Activated naive CD8-positive, alpha-beta T cell (primary cell): ENCODE results near the gene FAM229B.
A peak's percentile ranks its signal among the peaks of the same experiment; 100 is the strongest.
"Not testable (repeated sequence)": the region's sequence is repeated elsewhere in the genome, so short reads cannot be mapped to it uniquely, and the experiment has no call there.

Experiments used
- H3K27ac Mint-ChIP-seq: one replicate; pipeline ENCODE4 v1.8.0; 2021; ENCODE audit warnings: mixed read lengths
- H3K27me3 Mint-ChIP-seq: one replicate; pipeline ENCODE4 v1.8.0; 2021; ENCODE audit warnings: mixed read lengths
- H3K36me3 Mint-ChIP-seq: one replicate; pipeline ENCODE4 v1.8.0; 2021; ENCODE audit warnings: mixed read lengths
- H3K4me1 Mint-ChIP-seq: one replicate; pipeline ENCODE4 v1.8.0; 2021; ENCODE audit warnings: low read depth, mixed read lengths
- H3K4me3 Mint-ChIP-seq: one replicate; pipeline ENCODE4 v1.8.0; 2021; ENCODE audit warnings: mild to moderate bottlenecking, mixed read lengths
- H3K9me3 Mint-ChIP-seq: one replicate; pipeline ENCODE4 v1.8.0; 2021; ENCODE audit warnings: low read depth, mixed read lengths

FAM229B gene

DNA sequence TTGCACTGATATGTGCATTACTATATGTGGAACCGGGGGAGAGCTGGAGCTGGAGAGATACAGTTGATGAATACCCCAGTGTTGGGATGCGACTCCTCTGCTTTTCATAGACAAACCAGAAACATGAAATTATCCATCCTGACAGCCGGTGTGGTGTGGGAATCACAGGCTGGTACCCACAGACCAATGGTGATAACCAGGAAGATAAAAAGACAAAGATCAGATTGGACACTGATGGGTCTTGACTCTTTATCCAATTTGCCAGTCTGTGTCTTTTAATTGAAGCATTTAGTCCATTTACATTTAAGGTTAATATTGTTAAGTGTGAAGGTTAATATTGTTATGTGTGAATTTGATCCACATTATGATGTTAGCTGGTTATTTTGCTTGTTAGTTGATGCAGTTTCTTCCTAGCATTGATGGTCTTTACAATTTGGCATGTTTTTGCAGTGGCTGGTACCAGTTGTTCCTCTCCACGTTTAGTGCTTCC is 36.1 kb upstream of the FAM229B start:
- H3K4me1 Mint-ChIP-seq, H3K9me3 Mint-ChIP-seq, H3K36me3 Mint-ChIP-seq, H3K4me3 Mint-ChIP-seq, H3K27me3 Mint-ChIP-seq, H3K27ac Mint-ChIP-seq: not testable (repeated sequence)

DNA sequence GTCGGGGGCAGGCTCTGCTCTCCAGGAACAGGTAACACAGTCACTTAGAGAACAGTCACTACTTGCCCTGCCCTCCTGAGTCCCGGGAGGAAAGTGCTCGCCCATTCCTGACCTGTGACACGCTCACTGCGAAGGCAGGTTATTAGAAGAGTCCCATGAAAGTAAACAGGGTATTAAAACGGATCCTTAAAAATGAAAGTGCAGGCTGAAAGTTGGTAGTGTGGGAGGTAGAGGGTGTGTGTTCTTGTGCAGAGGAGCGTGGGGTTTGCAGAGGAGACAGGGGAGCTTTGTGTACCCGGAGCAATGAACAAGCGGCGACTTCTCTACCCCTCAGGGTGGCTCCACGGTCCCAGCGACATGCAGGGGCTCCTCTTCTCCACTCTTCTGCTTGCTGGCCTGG is 33.4 kb upstream of the FAM229B start, which contains the start of gene CCN6:
TSS of gene CCN6 (plus strand) at position 104 of the 400 bp plus-strand sequence. CDS start at position 358, 254 bp downstream.
- Mint-ChIP-seq H3K4me1 (no peaks in the 10 kb centered on the region), H3K27me3 (no peaks in the 10 kb centered on the region), H3K27ac (no peak within 1 kb of the TSS), H3K9me3 (no peaks in the 10 kb centered on the region), H3K4me3 (no peak within 1 kb of the TSS), H3K36me3 (no peaks in the 10 kb centered on the region)

GRCh38 chr6:112054555-112055190 is 32.7 kb upstream of the FAM229B start:
- no peak overlapping the region for H3K4me3 Mint-ChIP-seq
- no peaks in the 10 kb centered on the region for H3K4me1 Mint-ChIP-seq
- no peaks in the 10 kb centered on the region for H3K9me3 Mint-ChIP-seq
- H3K27ac Mint-ChIP-seq: no peak overlapping the region
- H3K36me3 Mint-ChIP-seq: no peaks in the 10 kb centered on the region
- no peaks in the 10 kb centered on the region for H3K27me3 Mint-ChIP-seq

GRCh38 chr6:112058243-112059032 is 29.0 kb upstream of the FAM229B start:
- Mint-ChIP-seq H3K4me3 (no peak overlapping the region), H3K36me3 (no peaks in the 10 kb centered on the region), H3K27ac (no peak overlapping the region), H3K9me3 (no peaks in the 10 kb centered on the region), H3K27me3 (no peaks in the 10 kb centered on the region), H3K4me1 (no peaks in the 10 kb centered on the region)

- no peaks in the 10 kb centered on the region for H3K4me1 Mint-ChIP-seq
- no peaks in the 10 kb centered on the region for H3K27me3 Mint-ChIP-seq
- H3K36me3 Mint-ChIP-seq: no peaks in the 10 kb centered on the region
- H3K4me3 Mint-ChIP-seq: no peak overlapping the region
- no peak overlapping the region for H3K27ac Mint-ChIP-seq
- H3K9me3 Mint-ChIP-seq: no peaks in the 10 kb centered on the region
Observed at GRCh38 chr6:112061605-112062004, 25.8 kb upstream of the FAM229B start.

- Mint-ChIP-seq H3K4me1 (peaks cover 2% of the 10 kb centered on the region), H3K9me3 (no peaks in the 10 kb centered on the region), H3K4me3 (no peak overlapping the region), H3K27ac (no peak overlapping the region), H3K27me3 (no peaks in the 10 kb centered on the region), H3K36me3 (no peaks in the 10 kb centered on the region)
Observed at GRCh38 chr6:112062966-112063365, 24.4 kb upstream of the FAM229B start.

DNA sequence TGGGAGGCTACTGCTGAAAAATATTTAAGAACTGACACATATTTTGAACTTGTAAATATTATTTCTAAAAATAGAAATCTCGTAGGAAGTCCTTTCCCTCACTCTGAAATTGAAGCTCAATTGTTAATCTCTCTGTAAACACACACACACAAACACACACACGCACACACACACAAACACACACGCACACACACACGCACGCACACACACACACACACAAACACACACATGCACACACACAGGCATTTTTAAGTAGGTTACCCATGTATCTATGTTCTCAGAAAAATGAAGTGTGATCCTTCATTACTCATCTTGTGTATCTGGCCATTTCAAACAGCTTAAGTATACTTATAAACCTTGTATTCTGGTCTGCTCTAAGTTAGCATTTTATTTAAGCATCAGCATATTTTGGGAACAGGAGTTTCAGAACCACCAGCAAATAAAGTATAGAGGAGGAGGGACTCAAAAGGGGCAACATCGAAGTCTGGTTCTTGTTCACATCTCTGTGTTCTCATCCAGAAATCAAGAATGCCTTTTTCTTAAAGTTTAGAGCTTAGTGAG is 21.9 kb upstream of the FAM229B start:
- Mint-ChIP-seq H3K4me3 (no peak overlapping the region), H3K27me3 (no peaks in the 10 kb centered on the region), H3K4me1 (peaks cover 2% of the 10 kb centered on the region), H3K36me3 (no peaks in the 10 kb centered on the region), H3K9me3 (no peaks in the 10 kb centered on the region), H3K27ac (no peak overlapping the region)

- Mint-ChIP-seq H3K4me3 (no peak overlapping the region), H3K27ac (no peak overlapping the region), H3K27me3 (no peaks in the 10 kb centered on the region), H3K4me1 (peaks cover 2% of the 10 kb centered on the region), H3K9me3 (no peaks in the 10 kb centered on the region), H3K36me3 (peaks cover under 1% of the 10 kb centered on the region)
Observed at GRCh38 chr6:112066606-112067005, 20.8 kb upstream of the FAM229B start.

DNA sequence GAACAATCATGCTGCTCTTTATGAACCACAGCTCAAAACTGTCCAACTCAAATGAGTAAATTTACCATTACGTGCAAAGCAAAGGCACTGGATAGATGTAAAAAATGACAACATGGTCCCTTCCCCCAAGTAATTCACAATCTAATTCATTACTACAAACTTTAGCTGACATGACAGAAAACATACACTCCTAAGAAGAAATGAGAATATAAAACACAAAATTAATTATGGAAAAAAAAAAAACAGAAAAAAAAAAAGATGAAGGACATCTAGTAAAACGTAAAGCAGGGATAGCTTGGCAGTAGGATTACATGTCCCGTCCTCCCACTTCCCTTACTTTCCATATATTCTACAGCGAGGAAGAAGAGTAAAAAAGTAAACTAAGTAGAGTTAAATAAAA is 5.8 kb upstream of the FAM229B start:
- Mint-ChIP-seq H3K36me3 (peaks cover 7% of the 10 kb centered on the region), H3K4me3 (no peak overlapping the region), H3K4me1 (peaks cover 13% of the 10 kb centered on the region), H3K27me3 (no peaks in the 10 kb centered on the region), H3K9me3 (no peaks in the 10 kb centered on the region), H3K27ac (no peak overlapping the region)

DNA sequence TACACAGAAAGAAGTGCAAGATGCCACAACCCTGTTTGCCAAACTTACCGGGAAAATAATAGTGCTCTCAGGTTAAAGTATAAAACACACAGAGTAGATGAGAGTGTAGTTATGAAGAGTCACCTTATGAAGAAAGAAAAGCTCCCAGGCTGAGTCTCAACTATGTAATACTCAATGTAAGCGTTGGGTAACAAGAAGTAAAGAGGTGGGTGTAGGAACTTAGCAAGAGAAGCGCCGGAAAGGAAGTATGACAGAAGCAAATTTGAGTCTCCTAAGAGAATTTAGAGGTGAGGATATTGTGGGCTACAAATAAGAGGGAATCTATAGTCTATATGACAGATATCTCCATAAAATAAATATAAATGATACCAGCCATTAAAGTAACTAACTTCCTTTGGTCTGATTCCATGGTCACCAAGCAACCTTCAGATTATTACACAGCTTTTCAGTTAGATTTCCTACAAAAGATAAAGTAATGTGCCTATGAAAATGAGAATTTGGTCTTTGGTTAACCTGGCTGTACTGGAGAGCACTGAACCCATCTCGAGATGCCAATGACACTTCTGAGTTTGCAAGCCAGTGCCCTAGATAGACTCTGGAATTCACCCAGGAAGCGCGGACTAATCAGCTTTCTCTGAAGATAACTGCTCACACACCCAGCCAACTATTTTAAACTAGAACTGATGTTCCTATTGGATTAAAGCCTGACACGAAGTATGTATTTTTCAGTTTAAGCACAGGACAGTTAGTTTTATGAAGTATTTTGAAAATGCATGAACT is 1.9 kb upstream of the FAM229B start:
- peak overlapping the region; percentile 65 for H3K4me3 Mint-ChIP-seq
- peaks cover 5% of the 10 kb centered on the region for H3K36me3 Mint-ChIP-seq
- no peak overlapping the region for H3K27ac Mint-ChIP-seq
- H3K4me1 Mint-ChIP-seq: peaks cover 14% of the 10 kb centered on the region
- peaks cover 2% of the 10 kb centered on the region for H3K27me3 Mint-ChIP-seq
- no peaks in the 10 kb centered on the region for H3K9me3 Mint-ChIP-seq

GRCh38 chr6:112086744-112087135 is 651 bp upstream of the FAM229B start:
- no peak overlapping the region for H3K4me3 Mint-ChIP-seq
- H3K4me1 Mint-ChIP-seq: peaks cover 13% of the 10 kb centered on the region
- H3K27ac Mint-ChIP-seq: no peak overlapping the region
- peaks cover 3% of the 10 kb centered on the region for H3K36me3 Mint-ChIP-seq
- no peaks in the 10 kb centered on the region for H3K9me3 Mint-ChIP-seq
- peaks cover 6% of the 10 kb centered on the region for H3K27me3 Mint-ChIP-seq

DNA sequence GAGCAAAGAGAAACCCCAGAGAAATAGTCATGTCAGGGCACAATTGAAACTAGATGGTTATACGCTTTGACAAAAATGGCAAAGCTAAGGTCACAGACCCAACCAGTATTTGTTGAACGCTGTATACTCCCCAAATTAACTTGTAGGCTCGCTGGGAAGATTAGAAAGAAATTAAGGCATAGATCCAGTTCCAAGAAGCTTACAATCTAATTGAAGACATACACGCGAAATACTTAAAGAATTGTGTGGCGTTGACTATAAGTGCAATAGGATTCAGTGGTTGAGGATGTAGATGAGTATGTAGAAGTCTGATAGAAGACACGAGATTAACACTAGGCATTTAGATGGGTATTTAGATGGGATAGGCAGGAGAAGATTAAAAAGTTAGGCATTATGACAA is 525 bp downstream of the FAM229B start:
- H3K4me1 Mint-ChIP-seq: peaks cover 13% of the 10 kb centered on the region
- H3K9me3 Mint-ChIP-seq: no peaks in the 10 kb centered on the region
- H3K27me3 Mint-ChIP-seq: peaks cover 6% of the 10 kb centered on the region
- H3K36me3 Mint-ChIP-seq: peaks cover 4% of the 10 kb centered on the region
- no peak overlapping the region for H3K27ac Mint-ChIP-seq
- no peak overlapping the region for H3K4me3 Mint-ChIP-seq

- no peak overlapping the region for H3K4me3 Mint-ChIP-seq
- no peaks in the 10 kb centered on the region for H3K27me3 Mint-ChIP-seq
- no peaks in the 10 kb centered on the region for H3K4me1 Mint-ChIP-seq
- no peaks in the 10 kb centered on the region for H3K9me3 Mint-ChIP-seq
- H3K27ac Mint-ChIP-seq: no peak overlapping the region
- peaks cover 19% of the 10 kb centered on the region for H3K36me3 Mint-ChIP-seq
Observed at GRCh38 chr6:112096901-112097300, 9.5 kb downstream of the FAM229B start.

- no peaks in the 10 kb centered on the region for H3K4me1 Mint-ChIP-seq
Observed at GRCh38 chr6:112100561-112100960, 13.2 kb downstream of the FAM229B start.

DNA sequence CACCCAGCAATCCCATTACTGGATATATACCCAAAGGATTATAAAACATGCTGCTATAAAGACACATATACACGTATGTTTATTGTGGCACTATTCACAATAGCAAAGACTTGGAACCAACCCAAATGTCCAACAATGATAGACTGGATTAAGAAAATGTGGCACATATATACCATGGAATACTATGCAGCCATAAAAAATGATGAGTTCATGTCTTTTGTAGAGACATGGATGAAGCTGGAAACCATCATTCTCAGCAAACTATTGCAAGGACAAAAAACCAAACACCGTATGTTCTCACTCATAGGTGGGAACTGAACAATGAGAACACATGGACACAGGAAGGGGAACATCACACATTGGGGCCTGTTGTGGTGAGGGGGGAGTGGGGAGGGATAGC is 18.6 kb downstream of the FAM229B start:
- not testable (repeated sequence) for H3K27me3 Mint-ChIP-seq, H3K4me1 Mint-ChIP-seq, H3K9me3 Mint-ChIP-seq, H3K27ac Mint-ChIP-seq, H3K4me3 Mint-ChIP-seq
- peaks cover 13% of the 10 kb centered on the region for H3K36me3 Mint-ChIP-seq

More at GRCh38 chr6:112100561-112100960, 13.2 kb downstream of the FAM229B start:
- Mint-ChIP-seq H3K27ac (no peak overlapping the region), H3K9me3 (no peaks in the 10 kb centered on the region), H3K4me3 (no peak overlapping the region), H3K27me3 (no peaks in the 10 kb centered on the region), H3K36me3 (peaks cover 28% of the 10 kb centered on the region)
